Stimulated activated CD4-positive, alpha-beta T cell treated with anti-CD3 and anti-CD28 coated beads, Interleukin-4, amount 100 ng/mL, for 24 hours (primary cell): ENCODE data around the gene GGNBP2.

Source experiments
- DNase-seq: peaks from one replicate; pipeline ENCODE4 v3.0.0-alpha.2; 2020

Gene GGNBP2

GRCh38 chr17:36575028-36575427 is 30.3 kb downstream of the GGNBP2 start:
- no peak for DNase-seq

- DNase-seq = no peak
These were observed 32.1 kb downstream of the GGNBP2 start for GRCh38 chr17:36576793-36577192.

- DNase-seq = no peak
These were observed 34.0 kb downstream of the GGNBP2 start for GRCh38 chr17:36578671-36579070.

GRCh38 chr17:36583787-36584186 is 39.1 kb downstream of the GGNBP2 start:
- no peak for DNase-seq

GRCh38 chr17:36586138-36586537 is 41.4 kb downstream of the GGNBP2 start:
- DNase-seq = no peak

- DNase-seq = no peak
These were observed 45.4 kb downstream of the GGNBP2 start for GRCh38 chr17:36590082-36590481.

- peak; percentile 82 for DNase-seq
These were observed 47.0 kb downstream of the GGNBP2 start, which contains the start of gene DHRS11 for GRCh38 chr17:36591434-36592315. Gene DHRS11, plus strand, starts transcription at chr17:36591879. Its CDS starts 131 bp downstream, at chr17:36592010.

- no peak for DNase-seq
These were observed 47.6 kb downstream of the GGNBP2 start for GRCh38 chr17:36592316-36592715.

- no peak for DNase-seq
These were observed 48.1 kb downstream of the GGNBP2 start for GRCh38 chr17:36592716-36593321.

- no peak for DNase-seq
These were observed 49.1 kb downstream of the GGNBP2 start for GRCh38 chr17:36593656-36594316.

GRCh38 chr17:36594626-36595401 is 50.1 kb downstream of the GGNBP2 start:
- no peak for DNase-seq

- no peak for DNase-seq
These were observed 52.5 kb downstream of the GGNBP2 start for GRCh38 chr17:36597226-36597625.

- no peak for DNase-seq
These were observed 53.4 kb downstream of the GGNBP2 start for GRCh38 chr17:36597866-36598777.

- DNase-seq = no peak
These were observed 54.3 kb downstream of the GGNBP2 start for GRCh38 chr17:36598951-36599401.

GRCh38 chr17:36599546-36600250 is 55.0 kb downstream of the GGNBP2 start:
- DNase-seq = no peak

- DNase-seq = no peak
These were observed 55.7 kb downstream of the GGNBP2 start for GRCh38 chr17:36600465-36600864.

GRCh38 chr17:36600936-36601302 is 56.2 kb downstream of the GGNBP2 start:
- DNase-seq = peak; percentile 26

GRCh38 chr17:36601303-36602029 is 56.7 kb downstream of the GGNBP2 start, which contains the start of gene MRM1:
Gene MRM1, plus strand, starts transcription at chr17:36601583. Its CDS starts 228 bp downstream, at chr17:36601811.
- peak; percentile 93 for DNase-seq

- DNase-seq = peak; percentile 15
These were observed 57.5 kb downstream of the GGNBP2 start for GRCh38 chr17:36602030-36602748.
